IMR-90 (cell line): ENCODE results near the gene CNTNAP1. TPM values are rescaled to one million over a fixed set of nuclear protein-coding genes. Genes with fewer than 3 reads are reported as not detected.
A peak's percentile ranks its signal among the peaks of the same experiment; 100 is the strongest.

Source experiments
- ATAC-seq: fragments of 200-7000 bp; cut with Tn5 transposase; 2 replicates; pipeline ENCODE4 v1.9.1; 2020; ENCODE audit warnings: low read depth, mild to moderate bottlenecking, moderate library complexity
- BruUV-seq: library from RNA; stranded (reverse); fragments of 400-500 nt; replicated peaks from 2 replicates; lab custom pipeline; 2021; lab: Mats Ljungman, UMichigan
- CTCF ChIA-PET: fragments of 300-600 bp; formaldehyde crosslinking; extraction: SDS; loops from one replicate; lab custom pipeline; 2021; ENCODE audit warnings: antibody characterized with exemption; lab: Yijun Ruan, JAX
- POLR2A ChIA-PET: fragments of 300-600 bp; sonication (Branson Sonifier 250); formaldehyde crosslinking; loops from one replicate; lab custom pipeline; 2022; ENCODE audit warnings: antibody characterized with exemption; ENCODE audit not compliant: unreplicated experiment; lab: Charles Lee
- DNase-seq: peaks from one replicate; pipeline ENCODE4 v3.0.0; 2013
- H2AFZ ChIP-seq: replicated peaks from 2 replicates; pipeline ENCODE3; 2013; ENCODE audit warnings: low read length, mild to moderate bottlenecking; ENCODE audit not compliant: poor library complexity
- H2AK5ac ChIP-seq: 2 replicates; pipeline ENCODE4 v1.6.1; 2013; ENCODE audit warnings: low read depth, low read length, inconsistent platforms
- H2AK9ac ChIP-seq: replicated peaks from 2 replicates; pipeline ENCODE3; 2013; ENCODE audit warnings: mild to moderate bottlenecking, low read depth, low read length, moderate library complexity; ENCODE audit not compliant: poor library complexity
- H2BK120ac ChIP-seq: 2 replicates; pipeline ENCODE4 v1.6.1; 2013; ENCODE audit warnings: low read depth, low read length, inconsistent platforms
- H2BK15ac ChIP-seq: 3 replicates; pipeline ENCODE4 v1.6.1; 2013; ENCODE audit warnings: low read depth, low read length, inconsistent platforms
- H2BK20ac ChIP-seq: 2 replicates; pipeline ENCODE4 v1.6.1; 2013; ENCODE audit warnings: low read depth, mild to moderate bottlenecking, inconsistent platforms, low read length, moderate library complexity
- H2BK5ac ChIP-seq: 2 replicates; pipeline ENCODE4 v1.6.1; 2013; ENCODE audit warnings: mild to moderate bottlenecking, low read depth, low read length, inconsistent platforms; ENCODE audit not compliant: poor library complexity, severe bottlenecking
- H3K14ac ChIP-seq: replicated peaks from 2 replicates; pipeline ENCODE4 v1.6.1; 2013; ENCODE audit warnings: low read depth, low read length, inconsistent platforms
- H3K18ac ChIP-seq: 2 replicates; pipeline ENCODE4 v1.6.1; 2013; ENCODE audit warnings: low read depth, low read length, control low read depth
- H3K23ac ChIP-seq: 2 replicates; pipeline ENCODE4 v1.6.1; 2013; ENCODE audit warnings: low read depth, low read length, inconsistent platforms
- H3K27ac ChIP-seq: 2 replicates; pipeline ENCODE4 v1.5.1; 2013; ENCODE audit warnings: mild to moderate bottlenecking, control low read depth, low read length; ENCODE audit not compliant: insufficient read depth
- H3K27me3 ChIP-seq: 2 replicates; pipeline ENCODE4 v1.6.1; 2013; ENCODE audit warnings: low read length; ENCODE audit not compliant: control insufficient read depth, insufficient read depth
- H3K36me3 ChIP-seq: 2 replicates; pipeline ENCODE4 v1.6.1; 2013; ENCODE audit warnings: low read length, mixed read lengths; ENCODE audit not compliant: control insufficient read depth, insufficient read depth
- H3K4ac ChIP-seq: 2 replicates; pipeline ENCODE4 v1.6.1; 2013; ENCODE audit warnings: low read depth, low read length, inconsistent platforms
- H3K4me1 ChIP-seq: 2 replicates; pipeline ENCODE4 v1.6.1; 2013; ENCODE audit warnings: low read length, mixed read lengths; ENCODE audit not compliant: control insufficient read depth, insufficient read depth
- H3K4me2 ChIP-seq: 2 replicates; pipeline ENCODE4 v1.6.1; 2013; ENCODE audit warnings: low read depth, mild to moderate bottlenecking, control low read depth, low read length, moderate library complexity
- H3K4me3 ChIP-seq: 2 replicates; pipeline ENCODE4 v1.5.1; 2013; ENCODE audit warnings: low read depth, mild to moderate bottlenecking, control low read depth, low read length, moderate library complexity; ENCODE audit not compliant: insufficient read depth
- H3K56ac ChIP-seq: 2 replicates; pipeline ENCODE4 v1.6.1; 2013; ENCODE audit warnings: low read length, inconsistent platforms; ENCODE audit not compliant: insufficient read depth; ENCODE audit errors: extremely low read depth
- H3K79me1 ChIP-seq, 2 experiments: 2 replicates each; pipeline ENCODE4 v1.6.1; 2013; ENCODE audit warnings: low read length in 2 of 2, inconsistent platforms in 1 of 2, low read depth in 1 of 2
- H3K9ac ChIP-seq: 2 replicates; pipeline ENCODE4 v1.6.1; 2013; ENCODE audit warnings: low read depth, low read length, control low read depth
- H3K9me1 ChIP-seq: 2 replicates; pipeline ENCODE4 v1.6.1; 2013; ENCODE audit warnings: low read length, inconsistent platforms; ENCODE audit not compliant: insufficient read depth
- H3K9me3 ChIP-seq: 2 replicates; pipeline ENCODE4 v1.6.1; 2013; ENCODE audit warnings: low read length; ENCODE audit not compliant: control insufficient read depth, insufficient read depth
- H4K20me1 ChIP-seq: 2 replicates; pipeline ENCODE4 v1.6.1; 2013; ENCODE audit warnings: low read length, inconsistent platforms; ENCODE audit not compliant: insufficient read depth
- H4K5ac ChIP-seq: 2 replicates; pipeline ENCODE4 v1.6.1; 2013; ENCODE audit warnings: mild to moderate bottlenecking, low read depth, low read length, control low read depth
- H4K8ac ChIP-seq, 2 experiments: 2 replicates each; pipeline ENCODE4 v1.6.1; 2013; ENCODE audit warnings: low read depth in 2 of 2, low read length in 2 of 2, control low read depth in 1 of 2, inconsistent platforms in 1 of 2
- H4K91ac ChIP-seq: 2 replicates; pipeline ENCODE4 v1.6.1; 2013; ENCODE audit warnings: low read depth, low read length, inconsistent platforms; ENCODE audit not compliant: insufficient read depth
- CTCF ChIP-seq: conservative IDR thresholded peaks from 2 replicates; pipeline ENCODE4 v1.5.1; 2012; ENCODE audit warnings: mild to moderate bottlenecking, low read depth, low read length, improper control_type of control experiment
- MXI1 ChIP-seq: IDR thresholded peaks from 2 replicates; pipeline ENCODE4 v1.6.1; 2012; ENCODE audit warnings: low read depth, mild to moderate bottlenecking, low read length, moderate library complexity, borderline replicate concordance
- RAD21 ChIP-seq: IDR thresholded peaks from 2 replicates; pipeline ENCODE4 v1.6.1; 2012; ENCODE audit warnings: low read length, improper control_type of control experiment
- SMC3 ChIP-seq: fragments of 150-350 bp; IDR thresholded peaks from 2 replicates; pipeline ENCODE4 v1.6.1; 2016; ENCODE audit warnings: low read depth, mild to moderate bottlenecking, antibody characterized with exemption, low read length, moderate library complexity
- WGBS, 2 experiments: methylation state at CpG; one replicate each; pipeline versions ENCODE4 v1.1.5 to v1.1.7; 2013; ENCODE audit warnings: missing lambda C conversion rate in 2 of 2; ENCODE audit not compliant: insufficient read length in 1 of 2; ENCODE audit errors: extremely low coverage in 2 of 2; 5-methylcytosine and 5-hydroxymethylcytosine counted together
- dilution Hi-C: fragments of 300-500 bp; cut with HindIII; formaldehyde crosslinking; loops from one replicate; pipeline ENCODE4 v1.14.3; 2018; ENCODE audit warnings: low sequenced_read_pairs; ENCODE audit not compliant: unreplicated experiment
- in situ Hi-C: fragments of 300-500 bp; cut with MboI; formaldehyde crosslinking; loops from 3 replicates; pipeline ENCODE4 v1.14.3; 2019; ENCODE audit warnings: low sequenced_read_pairs, inconsistent platforms, mixed read lengths
- intact Hi-C: fragments of 100-400 bp; cut with micrococcal nuclease; formaldehyde crosslinking; loops from 2 replicates; pipeline ENCODE4 v1.10.0; 2022
- polyA plus RNA-seq, 3 experiments: library from polyadenylated mRNA; depleted of rRNA; stranded (reverse); fragments of >200 nt; gene quantifications; 2 replicates each; pipeline ENCODE4 v1.2.3, GENCODE V29; 2012; ENCODE audit warnings: low replicate concordance in 1 of 3
- total RNA-seq: library from RNA; depleted of rRNA; stranded (reverse); fragments of >200 nt; gene quantifications from 2 replicates; pipeline ENCODE4 v1.2.3, GENCODE V29; 2012

Gene CNTNAP1
- total and polyA plus RNA-seq, 2 of the 4 experiments (the other 2 are of a cell fraction): 12.2 to 72.2 TPM

GRCh38 chr17:42720996-42721583, 38.8 kb downstream of the CNTNAP1 start:
- Histone ChIP-seq H3K79me1 (no peaks in the 10 kb centered on the region), H2AK9ac (no peak overlapping the region), H2BK120ac (no peak overlapping the region), H3K4me2 (no peak overlapping the region), H4K5ac (no peak overlapping the region), H3K18ac (no peak overlapping the region), H2BK15ac (no peak overlapping the region), H4K91ac (no peak overlapping the region), H3K4ac (no peak overlapping the region), H4K20me1 (no peaks in the 10 kb centered on the region), H3K56ac (no peak overlapping the region), H2AK5ac (no peak overlapping the region), H3K9me1 (no peaks in the 10 kb centered on the region), H3K14ac (no peak overlapping the region), H3K27ac (no peak overlapping the region), H3K9ac (no peak overlapping the region), H3K4me1 (no peaks in the 10 kb centered on the region), H2BK5ac (no peak overlapping the region), H2AFZ (no peak overlapping the region), H3K9me3 (no peaks in the 10 kb centered on the region), H3K36me3 (peaks cover 38% of the 10 kb centered on the region), H2BK20ac (no peak overlapping the region), H4K8ac (no peak overlapping the region), H3K4me3 (no peak overlapping the region), H3K23ac (no peak overlapping the region), H3K27me3 (no peaks in the 10 kb centered on the region)
- ATAC-seq (peak; percentile 90), DNase-seq (peak; percentile 71)
- CTCF ChIA-PET: no interaction called here
- no CpG with 5 or more reads among the region's 2 CpGs for WGBS, 2 experiments
- in situ Hi-C loops: loop anchor here (10.0 kb wide), 1 partner anchor 214 kb away; no protein-coding TSS in a partner anchor
- peak; percentile 69 for TF ChIP-seq RAD21
- peak; percentile 76 for TF ChIP-seq SMC3
- TF ChIP-seq MXI1: no peak
- TF ChIP-seq CTCF: peak; percentile 84
- intact Hi-C loops: loop anchor here (1.0 kb wide), 3 partner anchors 42 to 216 kb away; partner anchors contain the start of gene BECN1
- no TSS peak for BruUV-seq
- POLR2A ChIA-PET: no interaction called here
- dilution Hi-C loops: no loop called here
